PC-9 (cell line): ENCODE results near the gene ADI1. TPM values are rescaled to one million over a fixed set of nuclear protein-coding genes. Genes with fewer than 3 reads are reported as not detected.

Source experiments
- BruUV-seq: library from RNA; stranded (reverse); fragments of 400-500 nt; replicated peaks from 2 replicates; lab custom pipeline; 2021; lab: Mats Ljungman, UMichigan
- CTCF ChIA-PET: fragments of 300-600 bp; sonication (Branson Sonifier 250); formaldehyde crosslinking; loops from one replicate; lab custom pipeline; 2022; ENCODE audit warnings: antibody characterized with exemption; lab: Charles Lee
- POLR2A ChIA-PET: fragments of 300-600 bp; sonication (Branson Sonifier 250); formaldehyde crosslinking; loops from one replicate; lab custom pipeline; 2022; ENCODE audit warnings: antibody characterized with exemption; ENCODE audit not compliant: unreplicated experiment; lab: Charles Lee
- DNase-seq, 2 experiments: peaks; one replicate each; pipeline versions ENCODE4 v3.0.0 to v3.0.0-alpha.2; 2015 to 2022; ENCODE audit warnings: mixed read lengths in 1 of 2
- H2AFZ ChIP-seq: fragments of 200-600 bp; sonication (generic); 2 replicates; pipeline ENCODE4 v1.8.1; 2017; ENCODE audit warnings: antibody characterized with exemption
- H3F3A ChIP-seq: fragments of 200-600 bp; sonication (generic); 2 replicates; pipeline ENCODE4 v1.8.1; 2017; ENCODE audit warnings: antibody characterized with exemption, mild to moderate bottlenecking, low read depth; ENCODE audit not compliant: insufficient read depth
- H3K27ac ChIP-seq: fragments of 200-600 bp; sonication (generic); 2 replicates; pipeline ENCODE4 v1.6.1; 2016; ENCODE audit warnings: mixed run types
- H3K27me3 ChIP-seq: fragments of 200-600 bp; sonication (generic); 2 replicates; pipeline ENCODE4 v1.6.1; 2016; ENCODE audit warnings: low read depth, mixed run types; ENCODE audit not compliant: insufficient read depth
- H3K36me3 ChIP-seq: fragments of 200-600 bp; sonication (generic); 2 replicates; pipeline ENCODE4 v1.6.1; 2016; ENCODE audit warnings: low read depth, mixed run types
- H3K4me1 ChIP-seq: fragments of 200-600 bp; sonication (generic); replicated peaks from 2 replicates; pipeline ENCODE4 v1.6.1; 2016; ENCODE audit warnings: mixed run types; ENCODE audit not compliant: insufficient read depth
- H3K4me2 ChIP-seq: fragments of 200-600 bp; sonication (generic); 2 replicates; pipeline ENCODE4 v1.6.1; 2017; ENCODE audit warnings: mixed run types
- H3K4me3 ChIP-seq: fragments of 200-600 bp; sonication (generic); 2 replicates; pipeline ENCODE4 v1.6.1; 2016; ENCODE audit warnings: mixed run types
- H3K79me2 ChIP-seq: fragments of 200-600 bp; sonication (generic); 2 replicates; pipeline ENCODE4 v1.6.1; 2017; ENCODE audit warnings: low read depth, mixed run types
- H3K9me2 ChIP-seq: fragments of 200-600 bp; sonication (generic); 2 replicates; pipeline ENCODE4 v1.8.1; 2017; ENCODE audit warnings: mild to moderate bottlenecking; ENCODE audit not compliant: insufficient read depth
- H3K9me3 ChIP-seq: fragments of 200-600 bp; sonication (generic); 2 replicates; pipeline ENCODE4 v1.8.1; 2016; ENCODE audit warnings: low read depth; ENCODE audit not compliant: insufficient read depth
- H4K20me1 ChIP-seq: fragments of 200-600 bp; sonication (generic); 2 replicates; pipeline ENCODE4 v1.8.1; 2017; ENCODE audit not compliant: insufficient read depth
- CTCF ChIP-seq: fragments of 200-600 bp; sonication (generic); conservative IDR thresholded peaks from 2 replicates; pipeline ENCODE4 v1.6.1; 2017; ENCODE audit warnings: mixed run types, antibody characterized with exemption, mild to moderate bottlenecking, moderate library complexity
- EZH2 ChIP-seq: fragments of 200-600 bp; sonication (generic); IDR thresholded peaks from 2 replicates; pipeline ENCODE4 v1.8.0; 2017; ENCODE audit warnings: antibody characterized with exemption, low read depth
- intact Hi-C: fragments of 100-400 bp; cut with micrococcal nuclease; formaldehyde crosslinking; loops from one replicate; pipeline ENCODE4 v1.10.0; 2022; ENCODE audit not compliant: unreplicated experiment
- total RNA-seq: library from RNA; stranded (reverse); gene quantifications from 2 replicates; pipeline ENCODE4 v1.2.3, GENCODE V29; 2021

ADI1 gene
- total RNA-seq, 1 experiment from 2014 or later = 54.5 TPM

GRCh38 chr2:3520591-3520990 is 1.3 kb upstream of the ADI1 start:
- H3K4me2 ChIP-seq = peak overlapping the region; percentile 83
- POLR2A ChIA-PET = no interaction called here
- BruUV-seq = no TSS peak
- H3K4me3 ChIP-seq = peak overlapping the region; percentile 95; the same call in 1 of the 2 replicates
- no peak overlapping the region for H2AFZ ChIP-seq
- peaks cover 4% of the 10 kb centered on the region; the same call in 1 of the 2 replicates for H3K36me3 ChIP-seq
- H3F3A ChIP-seq = peaks cover 13% of the 10 kb centered on the region; the same call in 1 of the 2 replicates
- TF ChIP-seq EZH2 (no peak), CTCF (no peak)
- H3K27ac ChIP-seq = no peak overlapping the region
- H3K4me1 ChIP-seq = peaks cover 27% of the 10 kb centered on the region
- no peak for DNase-seq
- intact Hi-C loops = no loop called here
- CTCF ChIA-PET = no interaction called here
- H4K20me1 ChIP-seq = no peaks in the 10 kb centered on the region
- H3K9me3 ChIP-seq = no peaks in the 10 kb centered on the region
- H3K9me2 ChIP-seq = no peaks in the 10 kb centered on the region
- peaks cover 38% of the 10 kb centered on the region for H3K79me2 ChIP-seq
- no peaks in the 10 kb centered on the region for H3K27me3 ChIP-seq

GRCh38 chr2:3518496-3519254 is 656 bp downstream of the ADI1 start:
- ChIA-PET CTCF (no interaction called here), POLR2A (no interaction called here)
- Histone ChIP-seq H3K9me2 (no peaks in the 10 kb centered on the region), H4K20me1 (no peaks in the 10 kb centered on the region), H3K27ac (peak overlapping the region; percentile 85), H3K79me2 (peaks cover 38% of the 10 kb centered on the region), H3K36me3 (peaks cover 9% of the 10 kb centered on the region; the same call in 1 of the 2 replicates), H3K4me3 (peak overlapping the region; percentile 95), H2AFZ (peak overlapping the region; percentile 95), H3F3A (peaks cover 7% of the 10 kb centered on the region; the same call in 1 of the 2 replicates), H3K4me2 (peak overlapping the region; percentile 83), H3K4me1 (peaks cover 20% of the 10 kb centered on the region), H3K27me3 (no peaks in the 10 kb centered on the region), H3K9me3 (no peaks in the 10 kb centered on the region)
- intact Hi-C loops = loop anchor here (1.0 to 5.0 kb wide), 3 partner anchors 18 to 136 kb away; partner anchors contain the start of gene RNASEH1
- BruUV-seq = no TSS peak
- DNase-seq = peak; percentile 87 to 99
- no peak for TF ChIP-seq EZH2
- no peak for TF ChIP-seq CTCF

- H3K27ac ChIP-seq = peak overlapping the region; percentile 46
- ChIA-PET CTCF (no interaction called here), POLR2A (no interaction called here)
- intact Hi-C loops = loop anchor here (5.0 kb wide), 1 partner anchor 136 kb away; no protein-coding TSS in a partner anchor
- H3K4me1 ChIP-seq = peaks cover 14% of the 10 kb centered on the region
- H3K27me3 ChIP-seq = no peaks in the 10 kb centered on the region
- no peaks in the 10 kb centered on the region for H4K20me1 ChIP-seq
- H3K9me3 ChIP-seq = no peaks in the 10 kb centered on the region
- no TSS peak for BruUV-seq
- H3K4me3 ChIP-seq = peak overlapping the region; percentile 95
- no peaks in the 10 kb centered on the region for H3K9me2 ChIP-seq
- no peak for DNase-seq
- peaks cover 15% of the 10 kb centered on the region for H3K36me3 ChIP-seq
- peaks cover 38% of the 10 kb centered on the region for H3K79me2 ChIP-seq
- no peak for TF ChIP-seq EZH2
- no peak for TF ChIP-seq CTCF
- peak overlapping the region; percentile 91 for H2AFZ ChIP-seq
- H3K4me2 ChIP-seq = peak overlapping the region; percentile 83
- peaks cover 7% of the 10 kb centered on the region; the same call in 1 of the 2 replicates for H3F3A ChIP-seq
Observed at GRCh38 chr2:3517948-3518495, 1.3 kb downstream of the ADI1 start.
